HG03439 (cell line): Measurements from ENCODE around the gene REXO5.

ENCODE experiments used
- ATAC-seq: cut with Tn5 transposase; IDR thresholded peaks from one replicate; pipeline ENCODE4 v1.9.1; 2021; ENCODE audit warnings: mild to moderate bottlenecking, moderate library complexity; ENCODE audit not compliant: unreplicated experiment

REXO5 gene

DNA sequence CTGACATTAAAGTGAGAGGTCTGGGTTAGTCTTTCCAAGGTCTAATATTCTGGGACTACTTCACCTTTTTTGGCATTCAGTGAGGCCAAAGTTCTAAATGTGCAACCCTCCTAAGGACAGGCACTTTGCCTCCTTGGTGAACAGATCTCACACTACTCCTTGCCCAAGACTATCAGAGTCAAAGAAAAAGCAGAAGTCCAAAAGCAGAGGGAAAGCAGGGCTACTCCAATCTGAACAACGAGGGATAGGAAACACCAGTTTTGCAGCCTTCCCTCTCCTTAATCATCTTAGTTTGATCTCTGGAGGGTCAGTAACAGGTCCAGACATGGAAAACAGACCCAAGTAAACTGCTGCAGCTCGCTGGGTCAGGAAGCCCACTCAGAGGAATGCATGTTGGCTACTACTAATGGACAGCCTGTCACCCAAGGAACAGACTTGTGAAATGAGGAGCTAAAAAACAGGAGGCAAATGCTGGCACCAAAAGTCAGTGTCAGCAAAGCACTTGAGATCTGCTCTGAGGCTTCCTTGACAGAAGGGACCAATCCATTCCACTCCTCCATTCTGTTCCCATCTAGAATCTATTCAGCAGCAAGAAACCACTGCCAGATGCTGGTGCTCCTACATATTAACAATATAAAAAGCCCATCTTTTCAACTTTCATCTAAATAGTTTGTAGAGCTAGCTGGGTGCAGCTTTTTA is 63.9 kb downstream of the REXO5 start:
- ATAC-seq, result no peak

DNA sequence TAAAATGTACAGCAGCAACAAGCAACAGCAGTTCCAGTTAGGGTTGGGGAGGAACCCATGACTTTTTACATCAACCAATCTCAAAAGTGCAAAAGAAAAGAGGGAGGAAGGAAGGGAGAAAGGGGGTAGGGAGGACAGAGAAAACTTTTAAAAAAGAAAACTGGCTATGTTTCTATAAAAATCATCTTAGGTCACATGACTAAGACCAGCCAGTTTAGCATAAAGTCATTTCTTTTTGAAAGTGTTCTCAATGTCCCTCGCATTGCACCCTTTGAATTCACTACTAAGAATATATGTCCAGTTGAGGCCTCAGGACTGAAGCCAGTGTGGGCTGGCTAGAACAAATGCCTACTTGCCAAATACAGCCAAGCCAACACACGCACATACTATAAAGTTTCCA is 64.9 kb downstream of the REXO5 start:
- ATAC-seq, result no peak

DNA sequence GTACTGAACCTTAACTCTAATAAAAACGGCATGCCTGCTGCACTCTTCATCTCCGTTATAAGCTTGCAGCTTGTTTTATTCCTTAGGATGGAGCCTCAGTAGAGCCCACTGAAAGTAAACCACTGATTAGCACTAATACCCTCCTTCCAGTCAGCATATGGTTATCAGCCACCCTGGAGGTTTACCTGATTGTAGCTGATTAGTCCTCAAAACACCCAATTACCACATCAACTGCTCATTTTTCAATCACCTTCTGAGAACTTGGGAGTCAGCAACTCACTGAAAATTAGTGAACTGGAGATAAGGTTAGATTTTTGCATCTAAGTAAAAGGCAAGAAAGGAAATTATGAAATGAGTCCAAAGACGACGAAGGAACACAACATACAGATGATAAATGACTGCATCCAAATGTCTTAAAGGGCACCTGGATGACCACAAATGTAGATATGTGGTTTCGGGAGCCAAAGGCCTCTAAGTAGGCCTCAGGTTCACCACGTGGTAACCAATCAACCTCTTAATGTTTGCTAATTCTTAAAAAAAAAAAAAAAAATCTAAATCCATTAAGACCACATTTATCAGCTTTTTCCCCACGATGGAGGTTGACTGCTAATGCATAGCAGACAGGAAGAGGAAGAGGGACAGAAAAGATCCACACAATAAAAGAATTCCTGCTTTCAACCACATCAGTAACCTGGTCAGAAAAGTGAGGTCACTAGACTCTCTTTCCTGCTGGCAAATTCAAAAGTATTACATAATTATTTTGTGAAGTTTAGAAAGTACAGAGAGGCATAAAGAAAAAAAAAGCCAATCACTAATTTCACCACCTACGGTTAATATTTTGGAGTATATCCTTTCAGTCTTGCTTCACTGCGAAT is 65.9 kb downstream of the REXO5 start:
- no peak for ATAC-seq

DNA sequence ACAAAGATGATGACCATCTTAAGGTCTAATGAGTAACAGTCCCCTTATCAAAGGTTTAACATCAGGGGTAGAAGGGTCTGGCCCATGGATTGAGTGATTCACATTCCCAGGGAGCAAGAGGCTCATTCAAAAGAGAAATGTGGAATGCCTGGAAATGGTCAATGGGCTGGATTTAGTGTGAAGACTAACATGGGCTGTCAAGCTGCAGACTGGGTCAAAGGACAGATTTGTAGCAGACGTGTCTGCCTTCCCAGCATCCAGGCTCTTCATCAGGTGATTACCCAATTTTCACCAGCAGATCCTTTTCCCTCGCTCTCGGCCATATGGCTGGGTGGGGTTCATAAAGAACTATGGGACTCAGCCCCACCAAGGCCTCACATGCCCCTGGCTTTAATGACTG is 67.0 kb downstream of the REXO5 start:
- ATAC-seq, result no peak

DNA sequence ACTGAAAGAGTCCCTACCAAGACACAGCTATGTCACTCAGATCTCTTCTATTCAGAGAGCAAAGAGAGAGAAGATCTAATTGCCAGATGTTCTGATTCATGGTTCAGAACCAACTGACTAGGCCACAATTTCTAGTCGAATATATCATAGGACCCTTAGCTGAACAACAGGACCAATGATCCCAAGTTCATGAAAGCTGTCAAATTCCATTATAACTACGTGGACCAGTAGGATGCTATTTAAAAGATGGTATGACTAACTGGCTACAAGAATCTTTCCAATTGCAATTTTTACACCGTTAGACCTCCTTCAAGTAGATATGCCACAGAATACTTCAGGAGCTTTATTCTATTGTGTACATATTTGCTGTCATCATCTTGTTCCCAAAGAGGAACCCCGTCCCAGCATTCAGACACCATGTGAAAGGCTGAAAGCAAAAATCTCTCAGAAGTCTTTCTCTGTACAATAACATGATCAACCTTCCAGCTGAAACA is 67.8 kb downstream of the REXO5 start:
- peak; percentile 15 for ATAC-seq

DNA sequence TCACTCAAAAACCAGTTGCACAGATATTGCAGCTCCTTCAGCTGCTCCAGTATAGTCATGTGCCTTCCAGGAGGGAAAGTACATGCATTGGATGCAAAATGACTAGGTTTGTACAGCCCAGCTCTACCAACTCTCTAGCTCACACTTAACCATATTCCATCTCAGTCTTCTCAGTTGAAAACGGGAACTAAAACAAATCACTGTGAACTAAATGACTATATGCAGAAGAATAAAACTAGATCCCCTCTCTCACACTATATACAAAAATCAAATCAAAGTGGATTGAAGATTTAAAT is 69.0 kb downstream of the REXO5 start:
- ATAC-seq, result no peak

DNA sequence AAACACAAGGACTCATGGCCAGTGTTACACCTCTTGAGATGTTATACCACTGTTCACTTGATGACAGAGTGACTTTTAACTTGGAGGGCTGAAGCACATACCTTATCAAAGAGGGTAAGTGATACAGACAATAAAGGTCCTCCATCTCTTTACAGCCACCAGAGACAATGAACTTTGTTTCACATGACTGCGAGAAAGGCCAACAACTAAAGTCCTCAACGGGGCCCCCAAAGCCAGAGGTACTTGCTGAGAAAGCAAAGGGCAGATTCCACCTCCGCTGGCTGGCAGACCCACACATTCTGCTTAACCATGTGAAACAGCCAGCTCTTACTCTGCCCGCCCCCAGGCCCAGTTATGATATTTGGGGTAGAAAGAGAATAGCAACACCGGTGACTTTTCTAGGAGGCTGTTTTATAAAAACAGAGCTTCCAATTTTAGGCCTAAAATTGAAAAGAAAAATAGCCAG is 72.4 kb downstream of the REXO5 start:
- ATAC-seq, result peak; percentile 19

DNA sequence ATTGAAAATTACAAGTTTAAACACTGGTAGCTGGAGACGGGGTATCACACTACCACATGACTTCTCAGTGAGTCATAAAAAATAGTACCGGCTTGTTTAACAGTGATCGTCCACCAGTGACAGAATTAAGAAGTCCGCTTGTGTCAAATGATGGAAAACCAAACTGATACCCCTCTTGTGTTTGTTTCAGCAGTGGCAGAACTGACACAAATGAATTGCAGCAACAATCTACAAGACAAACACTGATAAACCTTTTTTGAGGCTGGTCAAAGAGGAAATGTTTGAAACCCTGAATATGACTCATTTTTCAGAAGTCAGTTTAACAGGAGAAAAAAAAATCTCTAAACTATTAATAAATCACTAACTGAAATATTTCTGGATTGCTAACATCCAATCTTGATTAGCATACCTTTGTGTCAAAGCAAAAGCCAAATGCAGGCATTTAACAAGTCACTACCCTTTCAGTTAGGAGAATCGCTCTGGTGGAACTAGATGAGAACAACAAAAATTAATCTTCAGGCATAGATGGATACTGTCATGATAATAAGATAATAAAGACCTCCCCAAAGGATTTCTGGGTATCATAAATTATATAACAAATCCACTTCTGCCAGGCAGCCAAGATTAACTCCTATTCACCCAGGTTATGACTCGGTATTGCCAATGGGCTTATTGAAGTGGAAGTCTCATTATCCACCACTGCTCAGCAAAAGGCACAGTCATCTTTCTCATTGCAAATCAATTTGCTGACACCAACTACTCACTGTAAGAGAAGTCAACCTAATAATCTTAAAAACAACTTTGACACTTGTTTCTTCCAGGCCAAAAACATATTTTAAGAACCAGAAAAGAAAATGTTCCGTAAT is 73.1 kb downstream of the REXO5 start:
- ATAC-seq, result peak; percentile 39

DNA sequence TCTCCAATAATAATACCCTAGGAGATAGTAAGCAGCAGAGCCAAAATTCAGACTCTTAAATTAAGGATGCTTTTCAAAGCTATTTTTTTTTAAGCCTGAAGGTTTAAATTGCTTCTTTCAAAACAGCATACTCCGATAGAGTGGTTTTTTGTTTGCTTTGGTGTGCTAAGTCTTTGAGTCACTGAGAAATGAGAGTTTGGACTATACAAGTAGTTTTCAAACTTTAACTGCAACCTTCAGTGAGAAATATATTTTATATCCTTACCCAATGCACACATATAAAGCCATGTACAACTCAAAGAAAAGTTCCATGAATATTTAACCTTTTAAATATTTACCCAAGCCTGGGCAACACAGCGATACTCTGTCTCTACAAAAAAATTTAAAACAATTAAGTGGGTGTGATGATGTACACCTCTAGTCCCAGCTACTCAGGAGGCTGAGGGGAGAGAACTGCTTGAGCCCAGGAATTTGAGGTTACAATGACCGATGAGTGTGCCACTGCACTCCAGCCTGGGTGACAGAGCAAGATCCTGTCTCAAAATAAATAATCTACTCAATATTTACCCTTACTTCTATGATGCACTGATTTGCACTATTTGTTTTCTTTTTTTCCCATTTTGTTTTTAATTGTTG is 74.7 kb downstream of the REXO5 start:
- ATAC-seq, result no peak

DNA sequence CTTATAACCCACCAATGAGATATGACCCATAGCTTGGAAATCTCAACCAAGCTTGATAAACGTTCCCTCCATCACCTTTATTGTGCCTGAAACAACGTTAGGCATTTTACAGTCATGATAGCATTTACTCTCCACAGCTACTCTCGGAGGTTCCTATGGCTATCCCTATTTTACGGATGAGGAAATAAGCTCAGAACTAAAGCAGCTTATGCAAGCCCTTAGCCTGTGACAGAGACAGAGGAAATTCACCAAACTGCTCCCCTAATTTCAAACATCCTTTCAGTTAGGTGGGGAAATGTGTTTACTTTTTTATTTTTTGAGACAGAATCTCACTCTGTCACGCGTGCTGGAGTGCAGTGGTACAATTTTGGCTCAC is 75.2 kb downstream of the REXO5 start:
- no peak for ATAC-seq

DNA sequence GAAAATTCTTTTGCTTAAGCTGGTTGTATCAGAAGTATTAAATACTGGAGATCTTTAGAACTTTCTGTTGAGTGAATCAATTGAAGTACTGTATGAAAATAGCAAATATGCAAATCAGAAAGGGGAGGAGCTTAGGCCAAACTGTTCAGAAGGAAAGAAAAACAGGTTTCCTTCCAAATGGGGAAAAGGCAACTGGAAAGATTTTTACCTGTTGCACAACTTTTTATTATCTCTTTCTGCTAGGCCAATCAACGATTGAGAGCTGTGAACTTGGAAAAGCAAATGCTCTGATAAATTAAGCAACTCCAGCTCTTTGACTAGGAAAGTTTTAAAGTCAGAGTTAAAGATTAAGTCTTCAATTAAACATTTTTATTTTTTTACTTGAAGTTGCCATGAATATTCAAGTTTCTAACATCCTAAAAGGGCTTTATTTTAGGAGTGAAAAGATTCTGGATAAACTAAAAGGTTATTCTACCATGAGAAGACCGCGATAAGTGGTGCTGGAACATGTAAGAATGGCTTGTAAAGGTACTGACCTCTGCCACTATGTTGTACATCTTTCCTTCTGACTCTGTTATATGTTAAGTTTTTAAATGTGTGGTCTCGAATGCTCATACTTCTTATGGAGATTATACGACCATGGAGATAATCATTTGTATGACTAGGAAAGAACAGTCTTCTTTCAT is 77.4 kb downstream of the REXO5 start:
- ATAC-seq, result no peak

DNA sequence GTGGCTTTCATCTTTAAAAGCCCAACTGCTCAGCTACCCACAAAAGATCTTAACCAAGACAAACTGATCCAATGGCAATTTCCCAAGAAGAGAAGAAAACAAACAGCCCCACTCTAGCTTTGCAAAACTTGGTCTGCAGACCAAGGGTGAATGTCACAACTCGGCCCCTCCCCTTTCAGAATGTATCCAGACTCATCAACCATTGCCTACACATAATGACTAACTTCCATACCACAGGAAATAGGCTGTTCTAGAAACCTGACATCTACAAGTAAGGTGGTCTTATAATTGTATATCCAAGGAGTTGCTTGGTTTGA is 77.9 kb downstream of the REXO5 start:
- no peak for ATAC-seq

DNA sequence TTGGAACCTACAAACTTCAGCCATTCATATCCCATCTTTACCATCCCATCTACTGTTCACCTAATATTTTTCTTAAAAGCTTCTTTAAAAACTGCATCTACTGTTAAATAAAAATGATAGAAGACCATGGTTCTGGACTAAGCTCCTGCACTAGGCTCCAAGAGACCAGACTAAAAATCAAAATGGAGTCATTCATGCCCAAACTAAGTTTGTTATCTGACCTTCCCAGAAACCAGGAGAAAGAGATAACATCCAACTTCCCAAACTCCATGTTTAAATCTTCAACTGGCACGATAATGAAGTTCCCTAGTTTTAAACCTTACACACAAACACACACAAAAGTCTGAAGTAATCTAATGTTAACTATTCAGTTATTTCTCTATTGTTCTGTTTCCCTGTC is 80.0 kb downstream of the REXO5 start:
- no peak for ATAC-seq

DNA sequence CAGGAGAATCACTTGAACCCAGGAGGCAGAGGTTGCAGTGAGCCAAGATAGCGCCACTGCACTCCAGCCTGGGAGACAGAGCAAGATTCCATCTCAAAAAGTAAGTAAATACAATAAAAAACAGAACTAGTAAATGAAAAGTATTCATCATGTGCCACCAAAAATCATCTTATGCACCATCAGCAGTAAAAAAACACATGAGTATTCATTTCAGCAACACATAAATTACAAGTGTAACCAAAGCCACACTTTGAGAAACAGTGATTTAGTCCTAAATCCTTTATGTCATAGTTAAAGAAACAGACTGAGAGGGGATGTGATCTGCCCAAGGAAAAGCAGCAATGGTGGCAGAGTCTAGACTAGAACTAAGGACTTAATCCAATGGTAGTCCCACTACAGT is 80.9 kb downstream of the REXO5 start:
- no peak for ATAC-seq

DNA sequence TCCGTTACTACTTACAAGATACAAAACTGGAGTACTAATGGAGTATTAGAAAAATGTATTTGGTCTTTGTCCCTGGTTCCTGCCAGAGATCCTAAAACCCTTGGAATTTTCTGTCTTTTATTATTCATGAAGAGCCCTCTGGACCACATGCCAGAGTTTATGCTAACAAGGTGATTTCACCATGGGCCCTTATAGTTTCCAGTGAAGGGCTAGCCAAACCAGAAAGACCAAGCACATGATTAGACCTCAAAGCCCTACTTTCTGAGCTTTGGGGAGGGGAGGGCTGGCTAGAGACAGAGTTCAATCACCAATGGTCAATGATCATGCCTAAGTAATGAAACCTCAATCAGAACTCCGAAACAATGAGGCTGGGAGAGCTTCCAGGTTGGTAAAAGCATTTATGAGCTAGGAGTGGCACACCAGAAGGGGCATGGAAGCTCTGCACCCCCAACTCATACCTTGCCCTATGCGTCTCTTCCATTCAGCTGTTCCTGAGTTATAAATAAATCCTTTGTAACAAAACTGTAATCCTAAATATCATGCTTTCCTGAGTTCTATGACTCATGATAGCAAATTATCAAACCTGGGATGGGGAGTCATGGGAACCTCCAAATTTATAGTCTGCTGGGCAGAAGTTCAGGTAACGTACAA is 83.4 kb downstream of the REXO5 start:
- no peak for ATAC-seq

DNA sequence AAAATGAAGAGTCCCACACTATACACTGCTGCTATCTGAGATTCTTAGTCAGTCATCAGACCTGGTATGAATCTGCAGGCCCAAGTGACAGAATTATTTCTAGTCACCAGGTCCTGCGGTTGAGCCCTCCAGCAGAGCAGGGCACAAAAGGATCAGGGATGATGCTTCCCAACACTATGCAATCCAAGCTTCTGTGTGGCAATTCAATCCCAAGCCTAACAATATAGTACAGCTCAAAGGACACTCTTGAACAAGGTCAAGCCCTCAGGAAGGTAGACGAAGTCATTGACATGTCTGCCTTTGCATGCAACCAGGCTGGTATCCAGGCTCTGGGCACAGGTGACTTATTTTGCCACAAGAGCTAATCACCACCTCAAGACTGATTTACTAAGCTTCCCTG is 88.1 kb downstream of the REXO5 start:
- no peak for ATAC-seq

DNA sequence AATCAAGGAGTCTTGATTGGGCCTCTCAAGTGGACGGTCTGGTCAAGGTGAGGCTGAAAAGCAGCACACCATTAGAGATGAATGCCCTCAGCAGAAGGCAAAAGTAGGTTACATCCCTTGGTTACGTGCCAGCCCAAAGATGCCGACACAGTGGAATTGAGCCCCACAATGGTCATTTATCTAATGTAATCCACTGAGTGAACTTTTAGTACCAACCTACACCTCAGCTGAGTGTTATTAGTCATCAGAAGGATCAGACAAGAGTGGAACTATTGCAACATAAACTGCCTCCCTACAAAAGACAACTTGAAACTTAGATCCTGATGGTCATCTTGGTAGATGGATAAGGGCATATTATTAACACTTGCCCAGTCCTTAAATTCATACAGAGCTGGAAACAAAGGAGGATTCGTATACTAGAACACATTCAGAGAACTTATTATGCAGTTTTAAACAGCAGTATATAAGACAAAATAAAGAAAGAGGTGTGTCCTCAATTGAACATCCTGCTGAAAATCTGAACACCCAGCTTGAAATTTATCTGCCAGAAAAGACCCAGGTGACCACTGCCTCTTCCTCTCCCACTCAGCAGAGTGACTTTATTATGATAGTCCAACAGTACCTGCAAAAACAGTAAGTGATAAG is 91.0 kb downstream of the REXO5 start:
- ATAC-seq, result no peak

DNA sequence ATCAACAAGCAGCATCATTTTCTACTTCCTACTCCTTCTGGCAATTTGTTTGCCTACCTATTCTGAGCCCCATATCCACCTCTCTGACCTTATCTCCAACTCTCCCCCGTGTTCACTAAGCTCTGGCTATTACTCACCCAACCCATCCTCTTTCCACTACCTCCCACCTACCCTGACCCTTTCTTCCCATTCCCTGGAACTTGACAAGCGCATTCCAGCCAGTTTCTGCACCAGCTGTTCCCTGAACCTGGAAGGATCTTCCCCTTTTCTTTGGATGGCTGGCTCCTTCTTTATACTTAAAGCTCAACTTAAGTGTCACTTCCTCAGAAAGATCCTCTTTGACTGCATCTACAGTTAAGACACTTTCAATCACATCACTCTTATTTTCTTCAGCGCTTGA is 91.6 kb downstream of the REXO5 start:
- no peak for ATAC-seq

DNA sequence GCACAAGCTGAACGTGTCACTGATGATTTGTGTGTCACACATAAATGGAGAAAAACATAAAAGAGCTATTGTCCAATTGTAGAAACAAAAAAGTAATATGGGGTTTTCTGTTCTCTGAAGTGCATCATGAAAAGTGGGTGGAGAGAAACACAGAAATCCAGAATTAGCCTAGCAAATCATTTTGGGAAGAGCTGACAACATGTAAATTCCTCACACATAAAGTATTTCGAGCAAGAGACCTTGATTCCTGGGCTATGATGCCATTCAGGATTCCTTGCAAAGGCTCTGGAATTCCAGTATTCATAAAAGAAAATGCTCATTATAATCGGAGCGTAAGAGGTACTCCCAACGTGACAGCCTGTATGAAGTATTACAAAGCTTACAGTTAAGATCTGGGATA is 92.7 kb downstream of the REXO5 start:
- ATAC-seq, result no peak
